AG09309 (cell line): ENCODE measurements around the gene ANKMY2.

Source experiments
- DNase-seq: peaks from one replicate; pipeline ENCODE4 v3.0.0-alpha.2; 2010; ENCODE audit warnings: low read depth
- H3K4me3 ChIP-seq: 2 replicates; pipeline ENCODE4 v1.5.1; 2011; ENCODE audit warnings: mild to moderate bottlenecking, low read depth, low read length, moderate library complexity; ENCODE audit not compliant: control insufficient read depth
- TF ChIP-seq, protein P1 (sequence below): IDR thresholded peaks from 2 replicates; pipeline ENCODE4 v1.5.1; 2011; ENCODE audit warnings: mild to moderate bottlenecking, low read depth, low read length, inconsistent platforms; ENCODE audit not compliant: insufficient read depth, control insufficient read depth; ENCODE audit errors: missing control alignments

Gene ANKMY2

DNA sequence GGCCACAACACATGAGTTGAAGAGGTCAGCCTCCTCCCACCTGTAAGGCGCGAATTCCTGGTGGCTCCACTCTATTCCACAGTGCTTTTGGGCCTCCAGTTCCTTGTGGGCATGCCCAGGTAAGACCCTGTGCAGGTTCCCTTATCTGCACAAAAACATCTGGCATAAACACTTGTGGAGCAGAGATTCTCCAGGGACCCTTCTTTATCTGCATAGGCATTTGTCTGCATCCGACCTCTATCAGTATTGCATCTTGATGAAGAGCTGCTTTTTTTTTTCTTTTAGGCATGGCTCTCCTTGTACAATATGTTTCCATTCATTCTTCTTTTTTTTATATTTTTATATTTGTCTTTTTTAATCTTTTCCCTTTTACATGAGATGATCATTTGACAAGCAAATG, 58.4 kb downstream of the ANKMY2 start:
- DNase-seq: no peak
- TF ChIP-seq, protein P1, sequence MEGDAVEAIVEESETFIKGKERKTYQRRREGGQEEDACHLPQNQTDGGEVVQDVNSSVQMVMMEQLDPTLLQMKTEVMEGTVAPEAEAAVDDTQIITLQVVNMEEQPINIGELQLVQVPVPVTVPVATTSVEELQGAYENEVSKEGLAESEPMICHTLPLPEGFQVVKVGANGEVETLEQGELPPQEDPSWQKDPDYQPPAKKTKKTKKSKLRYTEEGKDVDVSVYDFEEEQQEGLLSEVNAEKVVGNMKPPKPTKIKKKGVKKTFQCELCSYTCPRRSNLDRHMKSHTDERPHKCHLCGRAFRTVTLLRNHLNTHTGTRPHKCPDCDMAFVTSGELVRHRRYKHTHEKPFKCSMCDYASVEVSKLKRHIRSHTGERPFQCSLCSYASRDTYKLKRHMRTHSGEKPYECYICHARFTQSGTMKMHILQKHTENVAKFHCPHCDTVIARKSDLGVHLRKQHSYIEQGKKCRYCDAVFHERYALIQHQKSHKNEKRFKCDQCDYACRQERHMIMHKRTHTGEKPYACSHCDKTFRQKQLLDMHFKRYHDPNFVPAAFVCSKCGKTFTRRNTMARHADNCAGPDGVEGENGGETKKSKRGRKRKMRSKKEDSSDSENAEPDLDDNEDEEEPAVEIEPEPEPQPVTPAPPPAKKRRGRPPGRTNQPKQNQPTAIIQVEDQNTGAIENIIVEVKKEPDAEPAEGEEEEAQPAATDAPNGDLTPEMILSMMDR: no peak
- H3K4me3 ChIP-seq: no peak overlapping the region

- DNase-seq: no peak
Measured at GRCh38 chr7:16586081-16586874, 59.3 kb downstream of the ANKMY2 start.

DNA sequence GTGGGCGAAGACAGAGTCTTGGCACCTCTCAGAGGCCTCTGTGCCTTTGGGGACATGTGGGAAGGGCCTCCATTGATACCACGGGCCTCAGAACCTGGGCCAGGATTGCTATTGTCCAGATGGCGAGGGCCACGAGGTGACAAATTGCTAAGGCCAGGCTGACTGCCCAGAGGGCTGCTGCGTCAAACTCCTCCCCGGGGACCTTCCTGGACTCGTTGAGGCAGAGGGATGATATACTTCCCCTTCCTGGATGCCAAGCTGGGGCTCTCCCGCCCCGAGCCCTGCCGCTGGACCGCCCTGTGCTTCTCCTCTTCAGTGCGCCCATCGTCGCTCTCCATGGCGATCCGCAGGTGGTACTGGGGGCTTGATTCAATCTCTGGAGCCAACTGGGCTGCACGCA, 60.0 kb downstream of the ANKMY2 start:
- TF ChIP-seq, protein P1: no peak
- H3K4me3 ChIP-seq: no peak overlapping the region
- DNase-seq: no peak

More at GRCh38 chr7:16586081-16586874, 59.3 kb downstream of the ANKMY2 start:
- TF ChIP-seq, protein P1: no peak
- no peak overlapping the region for H3K4me3 ChIP-seq

- TF ChIP-seq, protein P1: no peak
- no peak for DNase-seq
- no peak overlapping the region for H3K4me3 ChIP-seq
Measured at GRCh38 chr7:16583834-16584233, 61.7 kb downstream of the ANKMY2 start.

GRCh38 chr7:16581286-16581685, 64.3 kb downstream of the ANKMY2 start:
- no peak for DNase-seq
- no peak overlapping the region for H3K4me3 ChIP-seq
- TF ChIP-seq, protein P1: no peak

GRCh38 chr7:16579216-16579615, 66.3 kb downstream of the ANKMY2 start:
- no peak overlapping the region for H3K4me3 ChIP-seq
- DNase-seq: no peak
- TF ChIP-seq, protein P1: no peak
